Stimulated activated CD4-positive, alpha-beta T cell treated with anti-CD3 and anti-CD28 coated beads, Interleukin-4, amount 100 ng/mL, for 4 hours (primary cell): Measurements from ENCODE around the gene LCP1.
A peak's percentile ranks its signal among the peaks of the same experiment; 100 is the strongest.
"Not testable (repeated sequence)": the region's sequence is repeated elsewhere in the genome, so short reads cannot be mapped to it uniquely, and the experiment has no call there.

Experiments used
- DNase-seq, 2 experiments: peaks; one replicate each; pipeline ENCODE4 v3.0.0-alpha.2; 2020

Gene LCP1, protein sequence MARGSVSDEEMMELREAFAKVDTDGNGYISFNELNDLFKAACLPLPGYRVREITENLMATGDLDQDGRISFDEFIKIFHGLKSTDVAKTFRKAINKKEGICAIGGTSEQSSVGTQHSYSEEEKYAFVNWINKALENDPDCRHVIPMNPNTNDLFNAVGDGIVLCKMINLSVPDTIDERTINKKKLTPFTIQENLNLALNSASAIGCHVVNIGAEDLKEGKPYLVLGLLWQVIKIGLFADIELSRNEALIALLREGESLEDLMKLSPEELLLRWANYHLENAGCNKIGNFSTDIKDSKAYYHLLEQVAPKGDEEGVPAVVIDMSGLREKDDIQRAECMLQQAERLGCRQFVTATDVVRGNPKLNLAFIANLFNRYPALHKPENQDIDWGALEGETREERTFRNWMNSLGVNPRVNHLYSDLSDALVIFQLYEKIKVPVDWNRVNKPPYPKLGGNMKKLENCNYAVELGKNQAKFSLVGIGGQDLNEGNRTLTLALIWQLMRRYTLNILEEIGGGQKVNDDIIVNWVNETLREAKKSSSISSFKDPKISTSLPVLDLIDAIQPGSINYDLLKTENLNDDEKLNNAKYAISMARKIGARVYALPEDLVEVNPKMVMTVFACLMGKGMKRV

DNA sequence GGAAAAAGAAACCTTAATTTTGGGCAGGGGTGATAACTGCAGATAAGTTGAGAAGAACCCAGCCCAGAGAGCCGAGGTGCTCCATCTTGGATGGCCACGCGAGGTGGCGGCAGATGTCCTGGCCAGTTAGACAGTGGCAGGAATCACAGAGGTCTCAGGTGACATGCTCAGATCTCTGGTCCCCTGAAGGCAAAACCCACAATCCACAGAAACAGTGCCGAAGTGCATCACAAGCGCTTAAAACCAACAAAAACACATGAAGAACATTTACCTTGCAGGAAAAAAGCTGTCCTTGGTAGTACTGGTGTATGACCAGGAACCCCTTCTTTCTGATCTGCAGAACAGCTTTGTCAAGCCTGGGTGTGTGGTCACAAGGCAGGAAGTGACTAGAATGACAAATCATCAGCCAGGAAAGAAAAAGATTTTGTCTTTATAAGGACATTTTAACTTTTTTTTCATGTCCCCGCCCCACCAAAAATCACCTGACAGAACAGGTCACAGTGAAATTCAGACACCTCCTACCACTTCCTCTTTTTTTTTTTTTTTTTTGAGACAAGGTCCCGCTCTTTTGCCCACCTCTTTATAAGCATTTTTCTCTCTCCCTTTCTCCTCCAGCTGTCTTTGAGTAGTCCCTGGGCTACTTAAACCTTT, at the start of gene LCP1:
Gene LCP1 (minus strand): TSS at position 338 of the 651 bp plus-strand sequence. CDS start 22,515 bp downstream, outside the sequence.
- DNase-seq = peak; percentile 42 to 82

DNA sequence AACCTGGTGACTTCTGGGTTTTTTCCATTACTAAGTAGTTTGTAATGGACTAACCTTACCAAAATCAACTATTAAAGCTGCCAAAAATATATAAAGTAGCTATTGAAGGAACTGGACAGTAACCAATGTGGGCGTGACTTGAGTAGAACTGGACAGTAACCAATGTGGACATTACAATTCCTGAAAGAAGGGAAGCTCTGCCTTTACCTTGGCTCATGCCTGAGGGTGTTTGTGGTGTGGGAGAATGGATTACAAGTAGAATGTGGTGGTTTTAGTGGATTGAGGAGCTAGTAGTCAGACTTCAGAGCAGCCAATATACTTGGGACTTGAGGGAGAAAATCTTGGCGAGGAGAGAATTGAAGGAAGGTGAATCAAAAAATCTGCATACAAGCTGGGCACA, 47.3 kb upstream of the LCP1 start:
- DNase-seq = no peak

DNA sequence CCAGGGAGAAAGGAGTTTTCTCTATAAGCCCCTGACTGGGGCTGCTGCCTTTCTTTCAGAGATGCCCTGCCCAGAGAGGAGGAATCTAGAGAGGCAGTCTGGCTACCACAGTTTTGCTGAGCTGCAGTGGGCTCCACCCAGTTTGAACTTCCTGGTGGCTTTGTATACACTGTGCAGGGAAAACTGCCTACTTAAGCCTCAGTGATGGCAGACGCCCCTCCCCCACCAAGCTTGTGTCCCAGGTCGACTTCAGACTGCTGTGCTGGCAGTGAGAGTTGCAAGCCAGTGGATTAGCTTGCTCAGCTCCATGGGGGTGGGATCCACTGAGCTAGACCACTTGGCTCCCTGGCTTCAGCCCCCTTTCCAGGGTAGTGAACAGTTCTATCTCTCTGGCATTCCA, 38.3 kb upstream of the LCP1 start:
- DNase-seq = not testable (repeated sequence)

DNA sequence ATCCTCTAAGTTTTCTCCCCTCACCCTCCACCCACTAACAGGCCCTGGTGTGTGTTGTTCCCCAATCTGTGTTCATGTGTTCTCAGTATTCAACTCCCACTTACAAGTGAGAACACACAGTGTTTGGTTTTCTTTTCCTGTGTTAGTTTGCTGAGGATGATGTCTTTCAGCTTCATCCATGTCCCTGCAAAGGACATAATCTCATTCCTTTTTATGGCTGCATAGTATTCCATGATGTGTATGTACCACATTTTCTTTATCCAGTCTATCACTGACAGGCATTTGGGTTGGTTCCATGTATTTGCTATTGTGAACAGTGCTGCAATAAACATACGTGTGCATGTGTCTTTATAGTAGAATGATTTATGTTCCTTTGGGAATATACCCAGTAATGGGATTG, 32.8 kb upstream of the LCP1 start:
- DNase-seq = not testable (repeated sequence)

DNA sequence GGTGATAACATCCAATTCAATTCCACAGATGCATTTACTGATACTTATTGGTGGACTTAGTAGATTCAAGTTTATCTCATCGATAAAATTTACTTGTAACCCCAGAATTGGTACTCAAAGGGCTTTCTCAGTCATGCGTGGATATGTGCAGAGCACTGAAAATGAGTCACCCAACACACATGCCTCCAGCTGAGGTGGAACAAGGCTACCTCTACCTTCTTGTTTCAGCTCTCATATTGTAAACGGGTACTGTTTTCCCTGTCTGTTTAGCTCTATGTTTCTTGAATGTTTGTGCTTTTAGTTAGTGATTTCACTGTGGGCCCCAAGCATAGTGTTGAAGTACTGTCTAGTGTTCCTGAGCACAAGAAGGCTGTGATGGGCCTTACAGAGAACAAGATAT, 31.3 kb upstream of the LCP1 start:
- DNase-seq = no peak

DNA sequence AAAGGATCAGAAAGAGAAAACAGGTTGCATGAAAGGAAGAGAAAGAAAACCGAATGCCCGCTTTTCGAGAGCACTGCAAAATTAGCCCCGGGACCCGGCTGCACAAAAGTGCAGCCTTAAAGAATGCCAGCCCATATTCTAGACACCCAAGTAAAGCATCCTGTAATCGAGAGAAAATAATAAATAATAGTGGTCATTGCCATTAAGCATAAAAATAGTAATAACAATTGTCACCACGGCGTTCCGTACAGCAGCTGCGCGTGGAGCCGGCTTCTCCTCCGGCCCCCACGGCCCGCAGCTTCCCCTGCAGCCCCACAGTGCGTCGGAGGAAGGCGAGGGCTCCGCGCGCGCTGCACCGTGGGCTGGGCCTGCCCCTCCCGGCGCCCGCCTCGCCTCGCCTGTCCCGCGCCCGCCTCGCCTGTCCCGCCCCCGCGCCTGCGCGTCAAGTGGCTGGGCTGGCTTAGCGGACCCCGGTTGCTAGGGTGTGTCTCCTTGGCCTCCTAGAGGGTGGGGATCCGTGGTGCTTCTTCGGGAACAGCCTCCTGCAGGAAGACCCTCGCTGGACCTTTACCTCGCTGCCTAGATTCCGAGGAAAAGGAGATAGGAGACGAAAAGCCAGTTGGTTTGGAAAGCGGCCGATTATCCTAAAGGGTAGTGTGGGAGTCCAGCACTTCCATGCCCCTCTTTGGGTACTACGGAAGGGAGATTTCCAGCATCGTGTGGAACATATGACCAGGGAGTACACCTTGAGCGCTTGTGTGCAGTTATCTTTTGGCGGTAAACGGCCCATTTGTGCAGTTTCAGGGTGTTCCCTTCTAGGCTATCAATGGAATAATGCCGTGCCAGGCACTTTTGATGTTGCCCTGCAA, 29.7 kb upstream of the LCP1 start, which contains the start of gene LRRC63:
Gene LRRC63 (plus strand): TSS at position 446 of the 869 bp plus-strand sequence. CDS start 1,107 bp downstream, outside the sequence.
- peak; percentile 80 to 82 for DNase-seq

DNA sequence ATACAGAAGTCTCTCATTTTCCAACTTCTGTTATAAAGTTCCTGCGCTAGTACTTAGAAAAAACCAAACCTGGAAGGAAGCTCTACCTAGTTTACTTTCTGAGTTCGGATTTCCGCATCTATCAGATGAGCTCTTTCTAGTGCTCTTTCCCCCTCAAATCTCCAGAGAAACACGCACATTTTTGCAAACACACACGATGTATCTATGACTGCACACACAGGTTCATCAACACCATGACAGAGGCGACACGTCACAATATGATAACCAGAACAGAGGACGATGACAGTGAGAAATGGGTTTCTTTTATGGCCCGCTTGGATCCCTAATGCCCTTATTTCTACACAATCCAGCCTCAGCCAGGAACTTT, 29.1 kb upstream of the LCP1 start:
- DNase-seq = peak in 1 of 2 experiments; percentile 34

DNA sequence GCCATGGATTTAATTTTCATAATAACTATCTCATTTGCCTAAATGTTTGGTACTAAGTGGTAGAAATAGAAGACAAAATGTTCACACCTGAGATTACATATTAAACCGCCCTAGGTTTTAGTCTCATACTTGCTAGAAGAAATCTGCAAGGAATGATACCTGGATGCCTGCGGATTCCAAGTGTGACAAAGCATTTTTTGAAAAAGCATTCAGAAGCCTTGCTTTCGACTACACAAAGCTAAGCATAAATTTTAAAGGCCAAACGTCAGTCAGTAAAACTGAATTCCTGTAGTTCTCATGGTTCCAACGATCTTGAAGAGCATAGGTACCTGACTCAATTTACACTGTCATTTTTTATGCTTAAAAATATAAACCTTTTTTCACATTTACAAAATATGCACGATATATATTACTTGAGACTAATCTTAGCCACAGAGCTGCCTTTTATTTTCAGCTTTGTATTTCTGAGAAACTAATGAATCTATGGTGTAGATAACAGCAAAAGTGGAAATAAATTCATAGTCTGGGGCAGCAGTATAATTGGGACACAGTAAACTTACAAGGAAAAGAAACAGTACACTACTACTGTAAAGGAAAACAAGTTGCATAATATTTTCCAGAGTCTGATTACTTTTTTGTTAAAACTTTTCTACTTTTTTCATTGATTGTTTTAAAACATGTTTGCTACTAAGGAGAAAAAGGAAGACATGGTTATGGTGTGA, 28.5 kb upstream of the LCP1 start:
- no peak for DNase-seq

DNA sequence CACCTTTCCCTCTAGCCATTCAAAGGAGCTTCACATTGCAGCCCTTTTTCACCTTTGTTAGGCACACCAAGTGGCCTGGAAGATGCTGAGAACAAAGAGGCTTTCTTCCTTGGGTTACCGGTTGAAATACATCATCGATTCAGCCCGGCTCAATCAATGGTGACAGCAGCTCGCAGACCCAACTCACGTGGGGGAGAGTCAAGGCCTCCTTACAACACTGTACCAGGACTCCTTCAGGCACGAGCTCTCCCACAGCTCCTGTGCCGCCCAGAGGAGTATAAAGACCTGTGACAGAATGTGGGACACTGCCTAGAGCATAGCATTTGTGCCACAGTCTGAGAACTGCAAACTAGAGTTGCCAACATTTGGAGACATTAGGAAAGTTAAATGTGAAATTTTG, 25.9 kb upstream of the LCP1 start:
- no peak for DNase-seq

DNA sequence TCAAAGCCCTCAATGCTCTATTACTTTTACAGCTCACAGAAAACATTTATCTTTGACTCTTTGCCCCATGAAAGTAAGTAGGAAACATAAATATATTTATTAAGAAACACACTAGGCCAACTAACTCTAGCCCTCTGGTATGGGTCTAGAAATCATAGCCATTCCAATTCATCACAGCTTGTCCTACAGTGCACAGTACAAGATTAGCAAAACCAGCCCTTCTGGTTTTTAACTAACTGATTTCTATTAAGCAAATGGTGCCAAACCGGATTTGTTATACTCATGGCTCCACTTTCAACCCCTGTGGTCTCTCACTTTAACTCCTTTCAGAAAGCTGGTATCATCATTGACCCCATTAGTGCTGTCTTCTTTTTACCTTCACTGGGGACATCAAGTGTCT, 24.2 kb upstream of the LCP1 start:
- no peak for DNase-seq

DNA sequence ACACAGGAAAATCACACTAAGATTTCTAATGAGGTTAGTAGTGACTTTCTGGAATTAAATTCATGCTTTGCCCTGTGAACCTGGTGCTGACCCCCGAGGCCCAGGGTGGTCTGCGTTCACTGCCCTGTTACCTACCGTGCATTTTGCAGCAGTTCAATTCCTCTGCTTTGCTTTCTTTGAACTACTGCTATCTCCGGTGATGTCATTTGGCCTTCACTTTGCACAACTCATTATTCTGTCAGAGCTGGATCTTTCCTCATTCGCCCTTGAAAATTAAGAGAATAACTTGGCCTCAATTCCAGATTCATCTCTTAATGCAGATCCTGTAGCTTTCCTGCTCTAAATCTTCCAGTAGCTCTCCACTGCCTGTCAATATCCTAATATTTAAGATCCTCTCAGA, 21.0 kb upstream of the LCP1 start:
- DNase-seq = no peak

DNA sequence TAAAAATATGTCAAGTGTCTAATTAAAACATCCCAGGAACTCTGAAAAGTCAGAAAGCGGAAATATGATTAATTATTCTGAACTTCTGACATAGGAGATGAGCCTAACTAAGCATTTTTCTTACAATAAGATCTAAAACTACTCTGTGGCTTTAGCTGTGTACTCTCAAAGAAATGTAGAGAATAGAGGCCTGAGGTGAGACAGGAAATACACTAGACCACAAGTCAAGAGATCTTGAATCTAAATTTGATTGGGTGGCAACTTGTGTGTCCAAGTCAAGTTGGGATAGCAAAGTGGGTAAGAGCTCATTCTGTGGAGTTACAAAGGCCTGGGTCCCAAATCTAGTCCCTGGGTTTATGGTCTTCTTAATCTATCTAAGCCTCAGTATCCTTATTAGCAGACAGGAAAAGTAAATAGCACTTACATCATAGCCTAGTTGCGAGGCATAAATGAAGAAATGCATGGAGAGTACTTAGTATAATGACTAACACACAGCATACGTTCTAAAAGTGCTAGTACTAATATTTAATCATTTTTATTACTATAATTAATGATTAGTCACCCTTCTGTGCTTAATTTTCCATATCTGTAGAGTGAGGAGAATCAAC, 20.3 kb upstream of the LCP1 start:
- no peak for DNase-seq

DNA sequence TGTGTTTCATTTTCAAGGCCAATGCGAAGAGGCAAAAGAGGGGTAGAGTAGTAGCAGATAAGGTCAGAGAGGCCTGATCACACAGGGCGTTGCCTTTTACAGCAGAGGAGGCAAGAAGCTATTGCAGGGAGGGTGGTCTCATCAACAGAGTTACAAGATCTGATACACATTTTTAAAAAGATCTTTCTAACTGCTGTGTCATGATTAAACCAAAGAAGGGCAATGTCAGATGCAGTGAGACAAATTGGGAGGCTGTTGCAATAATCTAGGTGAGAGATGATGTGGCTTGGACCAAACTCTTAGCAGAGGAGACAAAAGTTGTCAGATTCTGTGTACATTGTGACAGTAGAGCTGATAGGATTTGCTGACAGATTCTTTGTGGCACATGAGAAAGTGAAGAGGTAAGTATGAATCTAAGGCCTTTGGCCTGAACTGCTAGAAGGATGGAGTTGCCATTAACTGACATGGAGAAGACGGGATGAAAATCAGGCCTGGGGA, 16.8 kb upstream of the LCP1 start:
- DNase-seq = no peak

DNA sequence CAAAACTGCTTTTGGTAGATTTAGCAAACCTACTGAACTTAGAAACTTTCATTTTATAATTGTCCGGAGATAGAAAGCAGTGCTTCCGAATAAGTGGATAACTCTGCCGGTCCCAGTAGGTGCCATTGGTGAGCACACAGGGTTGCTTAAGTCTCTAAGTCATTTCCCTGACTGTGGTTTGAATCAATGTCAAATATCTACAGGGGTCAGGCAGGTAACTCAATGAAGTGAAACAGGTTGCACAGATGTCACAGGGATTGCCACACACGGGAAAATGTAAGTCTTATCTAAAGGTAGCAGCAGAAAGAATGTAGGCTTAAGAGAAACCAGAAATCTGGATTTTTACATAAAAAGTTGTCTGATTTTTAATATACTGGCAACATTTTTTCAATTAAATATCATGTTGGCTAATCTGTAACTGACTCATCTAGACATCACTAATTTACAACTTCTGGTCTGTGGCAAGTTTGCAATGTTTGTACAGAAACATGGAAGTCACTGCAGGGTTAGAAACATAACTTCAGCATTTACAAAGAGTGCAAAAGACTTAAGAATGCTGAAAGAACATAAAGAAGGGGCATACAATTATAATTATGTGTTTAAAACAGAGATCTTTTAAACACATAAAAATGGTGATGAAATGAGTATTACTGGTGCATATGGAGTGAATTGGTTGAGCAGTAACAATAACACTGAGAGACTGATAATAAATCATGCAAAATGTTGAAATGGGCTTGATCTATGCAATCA, 15.5 kb upstream of the LCP1 start:
- DNase-seq = no peak

DNA sequence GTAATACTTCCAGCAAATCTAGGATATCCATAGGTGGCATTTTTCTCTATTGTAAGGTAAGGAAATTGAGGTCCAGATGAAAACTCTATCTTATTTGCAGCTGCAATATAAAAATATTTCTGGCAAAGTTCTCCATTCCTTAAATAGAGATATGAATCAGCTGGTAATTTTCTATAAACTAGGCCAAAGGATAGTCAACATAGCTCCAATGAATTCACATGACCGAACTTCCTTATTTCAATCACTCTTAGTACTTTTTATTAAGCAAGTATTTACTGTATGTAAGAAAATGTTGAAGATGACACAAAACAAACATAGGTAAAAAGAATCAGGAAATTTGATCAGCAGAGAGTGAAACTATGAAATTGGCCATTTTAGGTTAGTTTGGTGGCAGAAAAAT, 13.0 kb upstream of the LCP1 start:
- DNase-seq = no peak

DNA sequence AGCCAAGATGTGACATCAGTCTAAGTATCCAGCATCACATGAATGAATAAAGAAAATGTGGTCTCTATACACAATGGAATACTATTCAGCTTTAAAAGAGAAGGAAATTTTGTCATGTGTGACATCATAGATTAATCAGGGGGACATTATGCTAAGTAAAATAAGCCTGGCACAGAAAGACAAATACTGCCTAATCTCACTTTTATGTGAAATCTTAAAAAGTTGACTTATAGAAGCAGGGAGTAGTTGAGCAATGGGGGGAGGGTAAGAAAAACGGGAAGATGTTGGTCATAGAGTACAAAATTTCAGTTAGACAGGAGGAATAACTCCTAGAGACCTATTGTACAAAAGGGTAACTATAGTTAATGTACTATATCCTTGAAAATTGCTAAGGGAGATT, 10.4 kb upstream of the LCP1 start:
- DNase-seq = no peak

DNA sequence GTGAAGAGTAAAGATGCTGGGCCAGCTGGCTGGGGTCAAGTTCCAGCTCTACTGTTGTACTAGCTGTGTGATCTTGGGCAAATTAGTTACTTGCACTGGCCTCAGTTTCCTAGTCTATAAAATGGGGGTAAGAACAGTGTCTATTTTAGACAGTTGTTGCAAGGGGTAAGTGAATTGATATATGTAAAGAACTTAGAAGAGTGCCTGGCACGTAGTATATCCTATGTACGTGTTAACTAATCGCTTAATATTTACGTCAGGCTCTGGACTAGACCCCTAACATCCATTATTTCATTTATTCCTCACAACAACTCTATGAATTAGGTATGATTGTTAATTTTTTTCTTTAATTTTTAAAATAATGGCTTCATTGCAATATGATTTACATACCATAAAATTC, 3.7 kb upstream of the LCP1 start:
- DNase-seq = no peak

DNA sequence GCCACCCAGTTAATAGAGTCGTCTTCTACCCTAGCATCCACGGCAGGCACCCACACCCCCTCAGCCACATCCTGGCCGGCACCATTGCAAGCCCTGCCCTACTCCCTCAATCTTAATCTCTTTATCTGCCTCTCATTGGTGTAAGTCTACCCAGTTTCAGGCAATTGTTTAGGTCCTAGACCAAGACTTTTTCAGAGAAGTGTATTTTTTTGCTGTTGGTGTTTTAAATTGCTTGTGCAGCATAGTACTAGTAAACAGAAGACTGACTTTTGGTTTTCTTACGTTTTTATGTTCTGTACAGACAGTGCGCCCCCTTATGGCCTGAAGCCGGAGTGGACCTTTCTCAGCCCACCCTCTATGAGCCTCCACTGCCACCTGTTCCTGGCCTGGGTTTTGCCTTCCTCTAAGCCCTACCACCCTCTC, 2.3 kb upstream of the LCP1 start:
- peak; percentile 70 to 72 for DNase-seq

DNA sequence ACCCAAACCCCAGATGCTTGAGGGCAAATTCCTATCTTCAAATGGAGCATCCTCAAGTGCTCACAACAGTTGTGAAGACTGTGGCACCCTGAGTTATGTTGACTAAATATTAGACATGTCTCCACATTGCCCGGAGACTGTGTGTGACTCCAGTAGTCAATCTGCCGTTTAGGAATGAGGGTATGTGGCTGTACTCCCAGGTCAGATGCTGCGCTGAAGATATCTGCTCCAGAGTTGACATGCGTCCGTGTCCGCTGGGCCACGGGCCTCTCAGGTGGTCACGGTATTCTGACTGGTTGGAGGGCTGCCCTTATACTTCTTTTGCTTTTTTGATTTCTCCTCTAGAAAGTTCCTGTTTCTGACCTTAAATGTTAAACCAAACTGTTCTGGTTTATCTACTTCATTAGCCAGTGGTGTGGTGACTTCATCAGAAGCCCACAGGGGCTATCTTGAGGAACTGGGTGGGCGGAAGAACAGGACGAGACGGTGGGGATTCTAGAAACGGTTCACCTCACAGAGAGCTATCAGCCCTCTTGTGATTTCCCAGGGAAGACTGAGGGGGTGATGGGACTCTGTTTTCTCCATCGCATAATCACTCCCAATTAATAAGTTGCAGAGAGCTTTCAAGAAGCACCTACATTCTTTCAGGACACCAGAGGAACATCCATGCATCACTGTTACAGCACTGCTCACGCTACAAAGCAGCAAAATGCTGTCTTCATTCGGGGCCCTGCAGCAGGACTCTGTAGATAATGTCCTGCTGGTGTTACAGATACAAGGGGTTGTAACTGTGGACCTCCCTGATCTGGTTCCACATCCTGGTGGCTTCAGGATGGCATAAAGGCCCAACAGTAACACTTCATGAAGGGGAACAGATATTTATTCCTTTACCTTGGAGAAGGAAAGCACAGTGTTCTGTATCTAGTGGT, 1.3 kb upstream of the LCP1 start:
- DNase-seq = no peak

DNA sequence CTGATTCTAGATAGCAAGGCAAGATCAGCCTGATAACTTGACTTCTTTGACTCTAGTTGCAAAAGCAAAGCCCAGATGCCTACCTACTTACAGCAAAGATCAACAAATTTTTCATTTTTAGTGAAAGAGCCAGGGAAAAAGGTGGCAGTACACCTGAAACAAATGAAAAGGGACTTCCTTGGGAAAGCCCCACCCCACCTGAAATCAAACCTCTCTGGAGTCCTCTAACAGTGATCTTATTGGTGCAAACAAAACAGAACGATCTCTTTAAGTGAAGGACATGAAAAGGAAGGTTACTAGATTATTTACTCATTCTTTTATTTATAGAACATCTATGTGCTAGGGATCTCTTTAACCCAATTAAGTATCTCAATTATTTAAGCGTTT, 507 bp upstream of the LCP1 start:
- DNase-seq = no peak
